ENCODE data around the gene SEC24D. TPM values are rescaled to one million over a fixed set of nuclear protein-coding genes. Genes with fewer than 3 reads are reported as not detected.

SEC24D gene
- total and polyA plus RNA-seq, 9 of the 15 experiments (the other 6 are each of a cell fraction or from before 2014, with no cell fraction given), result 7.1 to 22.5 (median 11.3) TPM

DNA sequence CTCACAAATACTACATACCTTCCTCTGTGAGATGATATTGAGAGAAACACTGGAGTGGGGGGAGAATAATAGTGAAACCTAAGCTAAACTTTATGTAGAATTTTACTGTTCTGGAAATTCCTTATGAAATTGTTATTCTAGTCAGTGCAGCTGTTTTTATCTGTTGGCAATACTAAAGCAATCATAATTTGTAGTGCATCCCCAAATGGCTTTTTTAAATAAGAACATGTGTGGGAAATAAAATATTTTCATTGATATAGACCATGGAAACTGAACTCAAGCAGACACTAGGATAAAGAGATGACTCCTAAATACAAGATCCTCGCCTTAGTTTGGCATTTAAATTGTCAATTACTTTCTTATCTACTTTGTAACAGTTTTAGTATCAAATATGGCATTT lies 51.1 kb downstream of the SEC24D start (continued):
- TF ChIP-seq, protein P1, sequence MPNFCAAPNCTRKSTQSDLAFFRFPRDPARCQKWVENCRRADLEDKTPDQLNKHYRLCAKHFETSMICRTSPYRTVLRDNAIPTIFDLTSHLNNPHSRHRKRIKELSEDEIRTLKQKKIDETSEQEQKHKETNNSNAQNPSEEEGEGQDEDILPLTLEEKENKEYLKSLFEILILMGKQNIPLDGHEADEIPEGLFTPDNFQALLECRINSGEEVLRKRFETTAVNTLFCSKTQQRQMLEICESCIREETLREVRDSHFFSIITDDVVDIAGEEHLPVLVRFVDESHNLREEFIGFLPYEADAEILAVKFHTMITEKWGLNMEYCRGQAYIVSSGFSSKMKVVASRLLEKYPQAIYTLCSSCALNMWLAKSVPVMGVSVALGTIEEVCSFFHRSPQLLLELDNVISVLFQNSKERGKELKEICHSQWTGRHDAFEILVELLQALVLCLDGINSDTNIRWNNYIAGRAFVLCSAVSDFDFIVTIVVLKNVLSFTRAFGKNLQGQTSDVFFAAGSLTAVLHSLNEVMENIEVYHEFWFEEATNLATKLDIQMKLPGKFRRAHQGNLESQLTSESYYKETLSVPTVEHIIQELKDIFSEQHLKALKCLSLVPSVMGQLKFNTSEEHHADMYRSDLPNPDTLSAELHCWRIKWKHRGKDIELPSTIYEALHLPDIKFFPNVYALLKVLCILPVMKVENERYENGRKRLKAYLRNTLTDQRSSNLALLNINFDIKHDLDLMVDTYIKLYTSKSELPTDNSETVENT (CRISPR knock-in tag; IDR thresholded peaks at IDR 0.05), result no peak
- TF ChIP-seq FOXJ2 (tag; IDR thresholded peaks at IDR 0.05) (no peak), HNRNPH1 (optimal IDR thresholded peaks at IDR 0.05; ENCODE audit: low read depth, low read length) (no peak), TAF9B (IDR thresholded peaks at IDR 0.05; ENCODE audit: partially characterized antibody) (no peak), ZNF217 (CRISPR knock-in tag; IDR thresholded peaks at IDR 0.05) (no peak), C11orf30 (IDR thresholded peaks at IDR 0.05; ENCODE audit: low read depth) (no peak), MYBL2 (IDR thresholded peaks at IDR 0.05; ENCODE audit: low read depth) (no peak), MYBL2 (CRISPR knock-in tag; IDR thresholded peaks at IDR 0.05; ENCODE audit: borderline replicate concordance) (no peak), JUN (IDR thresholded peaks at IDR 0.05; ENCODE audit: borderline replicate concordance, low read depth, low read length) (no peak), JUN (CRISPR knock-in tag; IDR thresholded peaks at IDR 0.05; ENCODE audit: borderline replicate concordance) (no peak), ZNF79 (CRISPR knock-in tag; IDR thresholded peaks at IDR 0.05; ENCODE audit: low read depth) (no peak)
- TF ChIP-seq, protein P2, sequence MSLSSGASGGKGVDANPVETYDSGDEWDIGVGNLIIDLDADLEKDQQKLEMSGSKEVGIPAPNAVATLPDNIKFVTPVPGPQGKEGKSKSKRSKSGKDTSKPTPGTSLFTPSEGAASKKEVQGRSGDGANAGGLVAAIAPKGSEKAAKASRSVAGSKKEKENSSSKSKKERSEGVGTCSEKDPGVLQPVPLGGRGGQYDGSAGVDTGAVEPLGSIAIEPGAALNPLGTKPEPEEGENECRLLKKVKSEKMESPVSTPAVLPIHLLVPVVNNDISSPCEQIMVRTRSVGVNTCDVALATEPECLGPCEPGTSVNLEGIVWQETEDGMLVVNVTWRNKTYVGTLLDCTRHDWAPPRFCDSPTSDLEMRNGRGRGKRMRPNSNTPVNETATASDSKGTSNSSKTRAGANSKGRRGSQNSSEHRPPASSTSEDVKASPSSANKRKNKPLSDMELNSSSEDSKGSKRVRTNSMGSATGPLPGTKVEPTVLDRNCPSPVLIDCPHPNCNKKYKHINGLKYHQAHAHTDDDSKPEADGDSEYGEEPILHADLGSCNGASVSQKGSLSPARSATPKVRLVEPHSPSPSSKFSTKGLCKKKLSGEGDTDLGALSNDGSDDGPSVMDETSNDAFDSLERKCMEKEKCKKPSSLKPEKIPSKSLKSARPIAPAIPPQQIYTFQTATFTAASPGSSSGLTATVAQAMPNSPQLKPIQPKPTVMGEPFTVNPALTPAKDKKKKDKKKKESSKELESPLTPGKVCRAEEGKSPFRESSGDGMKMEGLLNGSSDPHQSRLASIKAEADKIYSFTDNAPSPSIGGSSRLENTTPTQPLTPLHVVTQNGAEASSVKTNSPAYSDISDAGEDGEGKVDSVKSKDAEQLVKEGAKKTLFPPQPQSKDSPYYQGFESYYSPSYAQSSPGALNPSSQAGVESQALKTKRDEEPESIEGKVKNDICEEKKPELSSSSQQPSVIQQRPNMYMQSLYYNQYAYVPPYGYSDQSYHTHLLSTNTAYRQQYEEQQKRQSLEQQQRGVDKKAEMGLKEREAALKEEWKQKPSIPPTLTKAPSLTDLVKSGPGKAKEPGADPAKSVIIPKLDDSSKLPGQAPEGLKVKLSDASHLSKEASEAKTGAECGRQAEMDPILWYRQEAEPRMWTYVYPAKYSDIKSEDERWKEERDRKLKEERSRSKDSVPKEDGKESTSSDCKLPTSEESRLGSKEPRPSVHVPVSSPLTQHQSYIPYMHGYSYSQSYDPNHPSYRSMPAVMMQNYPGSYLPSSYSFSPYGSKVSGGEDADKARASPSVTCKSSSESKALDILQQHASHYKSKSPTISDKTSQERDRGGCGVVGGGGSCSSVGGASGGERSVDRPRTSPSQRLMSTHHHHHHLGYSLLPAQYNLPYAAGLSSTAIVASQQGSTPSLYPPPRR (CRISPR knock-in tag; IDR thresholded peaks at IDR 0.05; ENCODE audit: borderline replicate concordance), result no peak
